GM12892 (cell line): ENCODE measurements around the gene BLACAT1.

ENCODE experiments used
- DNase-seq: peaks from one replicate; pipeline ENCODE4 v3.0.0; 2011; ENCODE audit not compliant: insufficient read length
- FAIRE-seq: peaks from 2 replicates; lab custom pipeline; 2011; peaks lifted over from hg19 to GRCh38; lab: Jason Lieb, UNC
- POLR2A ChIP-seq: IDR thresholded peaks from 2 replicates; pipeline ENCODE4 v1.6.1; 2011; ENCODE audit warnings: low read depth, low read length, control low read depth
- POLR2AphosphoS5 ChIP-seq: IDR thresholded peaks from 2 replicates; pipeline ENCODE4 v1.6.1; 2011; ENCODE audit warnings: low read depth, low read length, control low read depth
- TAF1 ChIP-seq: IDR thresholded peaks from 2 replicates; pipeline ENCODE4 v1.6.1; 2011; ENCODE audit warnings: low read depth, mild to moderate bottlenecking, control low read depth, low read length, borderline replicate concordance

The BLACAT1 gene

DNA sequence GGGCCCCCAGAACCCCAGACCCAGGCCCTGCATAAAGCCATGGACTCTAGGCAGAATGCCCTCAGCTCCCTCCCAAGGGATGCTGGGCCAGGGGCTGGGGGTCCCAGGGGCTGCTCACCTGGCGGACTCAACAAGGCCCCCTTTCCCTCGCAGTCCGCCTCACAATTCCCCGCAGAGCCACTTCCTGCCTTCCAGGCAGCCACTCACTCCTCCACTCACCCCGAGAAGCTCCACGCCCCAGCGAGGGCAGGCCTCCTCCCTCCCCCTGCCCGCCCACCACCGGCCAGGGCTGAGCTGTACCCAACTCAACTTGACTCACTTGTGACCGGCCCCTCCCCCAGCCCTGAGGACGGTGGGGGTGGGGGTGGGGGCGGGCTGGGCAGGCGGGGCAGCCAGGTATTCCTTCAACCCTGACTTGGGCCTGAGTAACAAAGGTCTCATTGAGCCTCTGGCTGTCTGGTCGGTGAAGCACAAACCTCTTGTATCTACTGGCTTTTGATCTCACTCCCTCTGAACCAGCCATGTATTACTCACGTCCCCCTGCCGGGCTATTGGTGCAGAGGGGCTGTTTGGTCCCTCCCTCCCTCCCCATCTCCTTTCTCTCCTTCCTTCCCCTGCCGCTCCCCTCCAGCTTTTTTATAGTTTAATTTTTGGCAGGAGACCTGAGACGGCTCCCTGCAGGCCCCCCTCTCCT lies 5.9 kb downstream of the BLACAT1 start:
- no peak for DNase-seq
- no peak for FAIRE-seq
- no peak for TF ChIP-seq POLR2AphosphoS5
- TF ChIP-seq TAF1: no peak
- no peak for TF ChIP-seq POLR2A

DNA sequence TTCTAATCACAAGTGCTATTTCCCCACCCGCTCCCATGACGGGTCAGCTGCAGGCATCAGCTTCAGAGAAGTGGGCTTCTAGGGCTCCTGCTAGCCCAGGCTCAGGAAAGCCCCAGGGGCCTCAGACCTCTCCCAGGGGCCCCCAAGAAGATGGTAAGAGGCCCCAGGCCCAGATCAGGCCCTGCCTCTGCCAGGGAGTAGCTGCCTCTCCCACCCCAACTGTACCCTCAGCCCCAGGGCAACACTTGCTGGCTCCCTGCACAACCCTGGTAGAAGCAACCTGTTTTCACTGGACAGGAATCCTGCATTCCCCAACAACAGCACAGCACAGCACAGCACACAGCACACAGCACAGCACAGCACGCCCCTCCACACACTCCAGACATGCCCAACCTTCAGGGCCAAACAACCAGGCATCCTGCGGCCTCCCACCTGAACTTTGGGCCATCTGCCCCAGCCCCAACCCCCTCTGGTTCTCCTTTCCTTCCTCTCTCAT lies 6.5 kb downstream of the BLACAT1 start:
- no peak for FAIRE-seq
- no peak for DNase-seq

DNA sequence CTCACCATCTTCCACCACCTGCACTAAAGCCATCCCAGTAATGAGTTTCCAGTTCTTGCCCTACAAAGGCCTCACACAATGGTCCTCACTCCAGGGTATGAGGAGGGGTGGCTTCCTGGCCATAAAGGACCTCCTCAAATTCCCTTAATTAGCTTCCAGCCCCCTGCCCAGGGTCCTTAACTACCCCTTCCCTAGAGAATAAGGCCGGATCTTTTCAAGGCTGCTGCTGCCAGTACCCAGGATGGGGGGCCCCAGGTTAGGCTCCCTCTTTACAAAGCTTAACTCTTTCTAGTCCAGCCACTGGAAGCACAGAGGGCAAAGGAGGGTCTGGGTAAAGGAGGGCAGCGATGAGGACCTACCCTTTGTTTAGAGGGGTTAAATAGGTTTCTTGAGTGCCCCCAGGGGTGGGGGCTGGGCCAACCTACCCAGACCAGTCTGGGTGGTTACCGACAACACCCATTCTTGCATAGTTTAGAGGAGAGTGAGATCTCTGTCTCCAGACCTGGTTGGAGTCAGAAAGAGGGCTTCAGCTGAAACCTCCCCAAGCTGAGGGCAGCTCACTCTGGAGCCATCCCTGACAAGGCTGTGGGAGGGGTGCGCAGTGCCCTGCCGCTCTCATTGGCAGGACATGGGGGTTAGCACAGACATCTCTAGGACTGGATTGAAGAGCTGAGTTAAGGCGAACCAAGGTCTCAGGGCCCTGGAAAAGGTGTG lies 7.1 kb downstream of the BLACAT1 start:
- no peak for DNase-seq
- FAIRE-seq: no peak
- no peak for TF ChIP-seq POLR2AphosphoS5
- no peak for TF ChIP-seq POLR2A
- no peak for TF ChIP-seq TAF1

More for the DNA sequence above, 6.5 kb downstream of the BLACAT1 start:
- TF ChIP-seq POLR2AphosphoS5: no peak
- no peak for TF ChIP-seq TAF1
- TF ChIP-seq POLR2A: no peak

DNA sequence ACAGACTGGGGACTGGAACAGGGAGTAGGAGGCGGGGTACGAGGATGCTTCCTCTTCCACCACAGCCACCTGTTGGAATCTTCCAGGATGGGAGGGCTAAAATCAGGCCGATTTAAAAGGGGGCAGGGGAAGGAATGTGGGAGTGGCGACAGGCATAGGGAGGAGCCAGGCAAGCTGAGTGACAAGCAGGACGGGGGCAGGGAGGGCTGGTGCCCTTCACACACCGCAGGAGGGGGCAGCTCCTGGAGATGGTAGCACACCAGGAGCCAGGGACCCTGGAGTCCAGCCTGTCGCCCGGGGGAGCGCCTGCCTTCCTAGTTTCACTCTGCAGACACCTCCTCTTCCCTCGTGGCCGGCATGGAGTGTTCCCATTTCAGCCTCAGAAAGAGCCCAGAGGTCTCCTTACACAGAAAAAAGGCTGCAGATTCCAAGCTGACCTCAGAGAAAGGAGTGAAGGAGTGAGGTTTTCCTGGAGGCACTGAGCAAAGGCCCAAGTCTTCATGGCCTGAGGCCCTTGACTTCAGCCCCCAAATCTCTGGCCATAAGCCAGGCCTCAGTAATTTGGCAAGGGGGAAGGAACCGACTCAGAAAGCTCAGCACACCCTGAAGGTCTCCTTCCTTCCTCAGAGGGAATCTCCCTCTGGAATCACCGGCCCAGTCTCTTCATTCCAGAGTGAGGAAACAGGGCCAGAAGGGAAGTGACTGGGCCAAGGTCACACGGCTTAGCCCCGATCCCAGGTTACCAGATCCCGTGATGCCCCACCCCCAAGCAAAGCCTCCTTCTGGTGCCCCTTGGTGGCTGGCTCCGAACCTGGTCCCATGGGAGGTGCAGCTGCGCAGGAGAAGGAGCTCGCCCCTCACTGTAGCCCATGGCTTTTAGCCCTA lies 8.1 kb downstream of the BLACAT1 start:
- no peak for DNase-seq
- no peak for FAIRE-seq
- TF ChIP-seq POLR2A (no peak), POLR2AphosphoS5 (no peak), TAF1 (no peak)

DNA sequence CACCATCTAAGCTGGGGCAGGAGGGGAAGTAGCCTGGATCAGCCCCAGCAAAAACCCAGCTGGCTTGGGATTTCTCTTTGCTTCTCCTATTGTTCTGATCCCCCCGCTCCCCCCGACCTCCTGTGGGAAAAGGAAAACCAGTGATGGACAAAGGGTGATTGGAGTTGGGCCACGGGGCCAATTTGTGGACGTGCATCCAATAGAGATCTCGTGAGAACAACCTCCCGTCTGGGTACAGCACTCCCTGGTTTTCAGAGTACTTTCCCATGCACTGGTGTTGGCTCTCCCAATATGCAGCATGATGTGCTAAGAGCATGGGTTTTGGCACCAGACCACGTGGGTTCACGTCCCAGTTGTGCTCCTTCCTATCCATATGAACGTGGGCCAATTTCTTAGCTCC lies 9.0 kb downstream of the BLACAT1 start:
- no peak for DNase-seq
- no peak for FAIRE-seq
- TF ChIP-seq POLR2AphosphoS5 (no peak), POLR2A (no peak), TAF1 (no peak)

DNA sequence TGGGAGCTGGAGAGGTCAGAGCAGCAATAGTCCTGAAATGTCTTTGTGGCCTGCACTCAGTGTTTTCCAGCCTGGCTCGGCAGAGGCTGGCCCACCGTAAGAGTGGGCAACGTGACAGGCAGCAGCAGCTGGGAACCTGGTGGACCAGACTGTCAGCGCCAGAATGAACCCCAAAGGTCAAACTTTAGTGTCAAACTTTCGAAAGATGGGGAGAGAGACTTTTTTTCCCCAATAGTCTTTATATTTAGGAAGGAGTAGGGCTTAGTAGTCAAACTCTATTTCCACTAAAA lies 10.3 kb downstream of the BLACAT1 start:
- DNase-seq: no peak
- no peak for TF ChIP-seq POLR2A
- no peak for TF ChIP-seq TAF1
- no peak for TF ChIP-seq POLR2AphosphoS5
- FAIRE-seq: no peak

DNA sequence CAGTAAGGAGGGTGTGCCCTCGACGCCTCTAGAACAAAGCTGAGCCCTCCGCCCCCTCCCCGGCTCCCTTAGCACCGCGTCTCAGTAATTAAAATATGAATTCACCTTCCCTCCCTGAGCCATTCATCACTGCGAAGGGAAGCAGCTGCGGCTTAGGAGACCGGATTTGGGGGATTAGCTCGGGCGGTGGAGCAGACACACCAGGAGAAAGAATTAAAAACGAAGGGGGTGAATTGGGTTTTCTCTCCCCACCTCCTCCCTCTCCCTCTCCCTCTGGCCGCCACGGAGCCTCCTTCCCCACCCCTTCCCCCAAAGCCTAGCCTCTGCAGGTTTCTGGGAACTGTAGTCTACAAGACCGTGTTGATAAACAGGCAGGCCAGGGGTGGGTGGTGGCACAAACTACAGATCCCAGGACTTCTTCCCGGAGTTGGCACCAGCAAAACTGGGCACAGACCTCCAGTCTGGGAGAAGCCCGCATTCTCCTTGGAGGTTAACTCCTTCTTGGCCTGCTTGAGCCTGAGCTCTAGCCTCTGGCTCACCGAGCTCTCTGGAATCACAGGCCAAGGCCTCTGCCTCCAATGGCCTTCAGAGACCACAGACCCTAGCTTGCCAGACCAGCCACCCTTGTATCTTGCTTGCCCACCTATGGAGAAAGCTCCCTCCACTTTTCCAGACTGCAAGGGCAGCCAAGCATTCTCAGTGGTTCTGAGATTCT lies 10.8 kb downstream of the BLACAT1 start:
- TF ChIP-seq POLR2A: no peak
- TF ChIP-seq POLR2AphosphoS5: no peak
- TF ChIP-seq TAF1: no peak
- no peak for DNase-seq
- FAIRE-seq: no peak

DNA sequence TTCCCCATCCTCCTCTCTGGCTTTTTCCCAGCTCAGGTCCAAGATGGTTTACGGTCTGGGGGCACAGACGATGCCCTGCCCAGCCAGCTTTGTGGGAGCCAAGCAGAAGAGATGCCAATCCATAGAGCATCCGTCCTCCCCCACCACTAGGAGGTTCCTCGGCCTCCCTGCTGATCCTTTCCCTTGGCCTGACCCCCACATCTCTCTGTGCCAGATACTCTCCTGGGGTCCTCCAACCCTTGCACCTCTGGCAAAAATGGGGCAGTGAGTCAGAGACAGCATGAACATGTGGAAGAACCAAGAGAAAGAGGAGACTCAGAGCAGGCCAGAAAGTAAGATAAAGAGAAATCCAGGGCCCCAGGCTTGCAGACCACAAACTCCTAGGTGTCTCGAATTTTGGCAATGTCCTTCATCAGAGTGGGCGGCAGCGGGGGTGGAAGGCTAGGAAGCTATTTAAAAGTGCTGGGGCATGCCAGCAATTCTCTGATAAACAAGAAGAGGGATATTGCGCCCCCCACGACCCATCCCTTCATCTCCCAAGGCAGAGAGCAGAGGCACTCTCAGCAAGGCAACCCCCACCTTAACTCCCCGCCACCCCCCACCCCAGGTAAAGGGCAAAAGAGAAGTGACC lies 11.4 kb downstream of the BLACAT1 start:
- DNase-seq (no peak), FAIRE-seq (no peak)
- TF ChIP-seq POLR2AphosphoS5: no peak
- TF ChIP-seq TAF1: no peak
- TF ChIP-seq POLR2A: no peak

DNA sequence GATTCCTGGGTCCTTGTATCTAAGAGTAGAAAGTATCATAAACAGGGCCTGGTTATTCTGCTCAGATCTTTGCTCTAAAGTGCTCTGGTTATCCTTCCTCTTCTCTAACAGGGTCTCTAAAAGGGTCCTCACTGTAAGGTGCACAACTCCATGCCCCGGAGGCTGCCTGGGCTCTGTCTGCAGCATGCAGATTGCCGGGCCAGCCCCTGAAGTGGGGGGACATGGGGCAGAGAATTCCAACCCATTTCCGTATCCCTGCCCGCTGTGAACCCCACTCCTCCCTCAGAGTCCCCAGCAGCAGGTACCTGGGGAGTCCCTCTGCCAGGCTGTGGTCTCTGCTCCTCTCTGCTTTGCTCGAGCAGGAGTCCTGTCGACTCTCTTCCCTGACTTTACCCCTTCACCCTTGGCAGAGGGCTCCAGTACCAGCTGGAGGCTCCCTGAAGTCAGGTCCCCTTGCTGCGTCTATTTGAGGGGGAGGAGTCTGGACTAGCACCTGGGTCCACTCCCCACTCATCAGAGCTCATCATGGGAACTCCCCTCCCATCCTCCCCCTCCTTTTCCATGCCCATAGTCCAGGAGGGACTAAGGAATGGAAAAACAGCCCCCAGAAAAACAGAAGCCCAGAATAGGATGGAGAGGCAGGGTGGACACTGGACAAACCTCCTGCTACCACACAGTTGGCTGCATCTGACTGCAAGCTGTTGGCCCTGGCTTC lies 12.1 kb downstream of the BLACAT1 start:
- no peak for DNase-seq
- TF ChIP-seq POLR2A (no peak), POLR2AphosphoS5 (no peak), TAF1 (no peak)
- no peak for FAIRE-seq

DNA sequence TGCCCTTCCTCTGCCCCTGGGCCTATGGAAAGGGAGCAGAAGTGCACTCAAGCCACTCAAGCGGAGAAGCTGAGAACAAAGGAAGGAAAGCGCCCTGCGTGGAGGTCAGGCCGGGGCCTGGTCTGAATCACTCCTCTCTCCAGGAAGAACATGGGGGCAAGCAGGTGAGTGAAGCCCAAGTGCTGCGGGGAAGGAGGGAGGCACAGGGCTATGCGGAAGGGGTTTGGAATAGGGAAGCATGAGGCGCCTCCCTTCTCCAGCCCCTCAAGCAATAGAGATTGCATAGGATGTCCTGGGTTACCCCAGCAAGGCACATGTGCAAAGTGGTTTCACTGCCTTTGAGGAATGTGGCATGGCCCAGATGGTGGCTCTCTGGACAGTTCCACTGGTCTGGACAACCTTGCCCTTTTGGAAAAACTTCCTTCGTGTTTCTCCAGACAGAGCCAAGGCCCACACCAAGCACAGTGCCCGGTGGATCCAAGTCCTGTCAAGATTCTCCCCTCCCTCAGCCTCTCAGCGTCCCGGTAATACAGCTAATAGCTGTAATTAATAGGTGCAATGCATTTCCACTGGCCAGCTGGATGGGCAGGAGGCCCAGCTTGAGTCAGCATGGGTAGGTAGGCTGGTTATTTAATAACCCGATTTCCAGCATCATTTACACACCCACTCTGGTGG lies 13.7 kb downstream of the BLACAT1 start:
- no peak for TF ChIP-seq POLR2A
- no peak for TF ChIP-seq TAF1
- no peak for TF ChIP-seq POLR2AphosphoS5
- no peak for DNase-seq
- no peak for FAIRE-seq
